ENCODE measurements around the gene NEDD4L. TPM values are rescaled to one million over a fixed set of nuclear protein-coding genes. Genes with fewer than 3 reads are reported as not detected.

Gene NEDD4L
- total and polyA plus RNA-seq, 12 donors, result 17.8 to 110 (median 37.6) TPM

DNA sequence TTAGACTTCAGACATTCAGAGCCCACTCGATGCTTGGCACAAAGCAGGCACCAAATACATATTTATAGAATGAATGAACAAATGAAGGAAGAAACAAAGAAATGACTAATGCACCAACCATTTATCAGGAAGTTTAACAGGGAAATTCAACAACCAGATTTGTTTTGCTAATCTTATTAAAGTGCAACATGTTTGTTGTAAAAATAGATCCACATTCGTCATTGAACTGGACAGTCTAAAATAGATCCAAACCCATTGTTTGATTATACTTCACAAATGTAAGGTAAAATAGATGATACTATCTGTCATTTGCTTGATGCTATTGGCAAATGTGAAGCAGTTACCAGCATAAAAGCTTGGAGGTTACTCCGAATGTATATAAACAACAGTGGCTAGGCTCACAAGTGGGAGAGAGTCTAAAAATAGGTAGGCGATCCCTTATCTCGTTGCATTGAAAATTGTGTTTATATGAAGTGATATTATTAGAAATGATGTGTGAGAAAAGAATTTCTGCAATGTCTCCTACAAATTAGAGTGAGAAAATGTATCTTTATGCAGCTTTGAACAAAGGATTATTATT, 246.2 kb downstream of the NEDD4L start:
- H3K27me3 ChIP-seq, result no peaks in the 10 kb centered on the region
- no peaks in the 10 kb centered on the region for H3K9me3 ChIP-seq (replicated peaks in 1 of 3)
- 42 to 56% (median 49%) methylated on average over 5 of the region's 5 CpGs for WGBS, 4 donors
- intact Hi-C loops (cut with DNase I), result no loop called here
- H3K36me3 ChIP-seq (replicated peaks in 1 of 2), result no peaks in the 10 kb centered on the region
- no peak for DNase-seq
- H3K27ac ChIP-seq, result no peak overlapping the region
- H3K4me1 ChIP-seq (replicated peaks in 1 of 2), result no peaks in the 10 kb centered on the region
- H3K4me3 ChIP-seq, result no peak overlapping the region
- TF ChIP-seq, protein P1, sequence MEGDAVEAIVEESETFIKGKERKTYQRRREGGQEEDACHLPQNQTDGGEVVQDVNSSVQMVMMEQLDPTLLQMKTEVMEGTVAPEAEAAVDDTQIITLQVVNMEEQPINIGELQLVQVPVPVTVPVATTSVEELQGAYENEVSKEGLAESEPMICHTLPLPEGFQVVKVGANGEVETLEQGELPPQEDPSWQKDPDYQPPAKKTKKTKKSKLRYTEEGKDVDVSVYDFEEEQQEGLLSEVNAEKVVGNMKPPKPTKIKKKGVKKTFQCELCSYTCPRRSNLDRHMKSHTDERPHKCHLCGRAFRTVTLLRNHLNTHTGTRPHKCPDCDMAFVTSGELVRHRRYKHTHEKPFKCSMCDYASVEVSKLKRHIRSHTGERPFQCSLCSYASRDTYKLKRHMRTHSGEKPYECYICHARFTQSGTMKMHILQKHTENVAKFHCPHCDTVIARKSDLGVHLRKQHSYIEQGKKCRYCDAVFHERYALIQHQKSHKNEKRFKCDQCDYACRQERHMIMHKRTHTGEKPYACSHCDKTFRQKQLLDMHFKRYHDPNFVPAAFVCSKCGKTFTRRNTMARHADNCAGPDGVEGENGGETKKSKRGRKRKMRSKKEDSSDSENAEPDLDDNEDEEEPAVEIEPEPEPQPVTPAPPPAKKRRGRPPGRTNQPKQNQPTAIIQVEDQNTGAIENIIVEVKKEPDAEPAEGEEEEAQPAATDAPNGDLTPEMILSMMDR (IDR thresholded peaks at IDR 0.05), result no peak
- TF ChIP-seq POLR2A (IDR thresholded peaks at IDR 0.05), result no peak

DNA sequence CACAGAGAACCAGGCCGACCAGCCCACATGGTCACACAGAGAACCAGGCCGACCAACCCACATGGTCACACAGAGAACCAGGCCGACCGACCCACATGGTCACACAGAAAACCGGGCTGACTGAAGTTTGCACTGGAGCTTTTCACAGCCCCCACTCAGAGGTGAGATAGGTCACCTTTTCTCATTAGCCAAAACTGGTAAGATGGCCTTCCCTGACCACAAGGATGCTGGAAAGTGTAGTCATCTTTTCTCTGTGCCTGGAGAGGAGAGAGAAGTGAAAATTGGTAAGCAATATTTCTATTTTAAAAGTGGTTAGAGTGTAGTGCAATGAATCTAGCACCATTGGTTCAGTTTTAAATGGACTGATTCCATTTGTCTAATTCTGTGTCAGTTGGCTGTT, 247.1 kb downstream of the NEDD4L start:
- no peak for DNase-seq
- 85 to 100% (median 98%) methylated on average over 1 to 5 of the region's 5 CpGs for WGBS, 4 donors
- no peaks in the 10 kb centered on the region for H3K4me1 ChIP-seq (replicated peaks in 1 of 2)
- H3K36me3 ChIP-seq (replicated peaks in 1 of 2), result no peaks in the 10 kb centered on the region
- H3K9me3 ChIP-seq (replicated peaks in 1 of 3), result no peaks in the 10 kb centered on the region
- no peak overlapping the region for H3K27ac ChIP-seq
- no peak overlapping the region for H3K4me3 ChIP-seq
- TF ChIP-seq POLR2A (IDR thresholded peaks at IDR 0.05), result no peak
- TF ChIP-seq, protein P1 (IDR thresholded peaks at IDR 0.05), result no peak
- no peaks in the 10 kb centered on the region for H3K27me3 ChIP-seq
- intact Hi-C loops (cut with DNase I), result no loop called here

DNA sequence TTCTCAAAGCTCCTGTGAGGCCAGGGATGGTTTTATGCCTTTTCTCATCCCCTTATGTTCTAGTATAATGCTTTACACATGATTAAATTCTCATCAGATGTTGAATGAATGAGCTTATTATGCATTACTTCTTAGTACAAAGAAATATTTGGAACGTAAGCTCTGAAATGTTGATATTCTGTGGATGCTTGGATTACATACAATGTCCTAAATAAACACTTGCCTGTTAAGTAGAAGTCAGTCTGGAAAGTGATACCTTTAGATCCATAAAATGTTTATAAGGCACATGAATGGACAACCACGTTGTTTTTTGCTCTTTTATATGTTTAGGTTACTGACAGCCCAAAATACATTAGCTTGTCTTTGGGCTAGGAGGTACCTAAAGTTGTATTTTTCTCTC, 248.6 kb downstream of the NEDD4L start:
- 87 to 94% (median 90%) methylated on average over 2 of the region's 2 CpGs for WGBS, 4 donors
- no peaks in the 10 kb centered on the region for H3K27me3 ChIP-seq
- H3K4me1 ChIP-seq (replicated peaks in 1 of 2), result no peaks in the 10 kb centered on the region
- no peak overlapping the region for H3K4me3 ChIP-seq
- intact Hi-C loops (cut with DNase I), result no loop called here
- H3K9me3 ChIP-seq (replicated peaks in 1 of 3), result no peaks in the 10 kb centered on the region
- H3K36me3 ChIP-seq (replicated peaks in 1 of 2), result no peaks in the 10 kb centered on the region
- no peak overlapping the region for H3K27ac ChIP-seq
- no peak for DNase-seq
- TF ChIP-seq POLR2A (IDR thresholded peaks at IDR 0.05), result no peak
- TF ChIP-seq, protein P1 (IDR thresholded peaks at IDR 0.05), result no peak

DNA sequence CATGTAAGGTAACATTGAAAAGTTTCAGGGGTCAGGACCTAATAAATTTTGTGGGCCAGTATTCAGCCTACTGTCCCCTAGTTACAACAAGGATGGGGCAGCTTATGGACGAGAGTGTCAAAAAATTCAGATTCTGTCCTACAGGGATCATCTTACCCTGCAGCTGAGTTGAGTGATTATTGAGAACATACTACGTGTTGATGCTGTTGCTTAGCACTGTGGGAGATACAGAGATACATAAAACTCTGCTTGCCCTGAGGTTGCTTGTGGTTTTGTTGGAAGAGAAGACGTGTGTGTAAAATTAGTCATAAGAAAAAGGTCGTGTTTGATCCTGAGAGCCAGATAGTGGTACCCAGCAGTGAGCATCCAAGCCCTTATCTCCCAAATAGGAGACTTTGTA, 253.2 kb downstream of the NEDD4L start:
- 71 to 84% (median 77%) methylated on average over 4 of the region's 4 CpGs for WGBS, 4 donors
- Histone ChIP-seq H3K4me3 (no peak overlapping the region), H3K27ac (no peak overlapping the region), H3K4me1 (replicated peaks in 1 of 2) (no peaks in the 10 kb centered on the region), H3K27me3 (no peaks in the 10 kb centered on the region), H3K9me3 (replicated peaks in 1 of 3) (no peaks in the 10 kb centered on the region), H3K36me3 (replicated peaks in 1 of 2) (no peaks in the 10 kb centered on the region)
- intact Hi-C loops (cut with DNase I), result no loop called here
- no peak for DNase-seq
- TF ChIP-seq, protein P1 (IDR thresholded peaks at IDR 0.05), result no peak
- TF ChIP-seq POLR2A (IDR thresholded peaks at IDR 0.05), result no peak

Data from adrenal gland (tissue), 12 donors.